Vagina (tissue), 2 donors: ENCODE data around the gene HCN3. TPM values are rescaled to one million over a fixed set of nuclear protein-coding genes. Genes with fewer than 3 reads are reported as not detected.

Experiments
- DNase-seq, 2 donors: peaks; one replicate each; pipeline ENCODE4 v3.0.0-alpha.2; 2017; ENCODE audit errors: extremely low spot score in 2 of 2
- H3K27ac ChIP-seq: fragments of 200-600 bp; sonication (generic); one replicate; pipeline ENCODE4 v1.5.1; 2019
- H3K27me3 ChIP-seq: fragments of 200-600 bp; sonication (generic); one replicate; pipeline ENCODE4 v1.5.1; 2019
- H3K36me3 ChIP-seq, 2 donors: fragments of 200-600 bp; sonication (generic); one replicate each; pipeline ENCODE4 v1.5.1; 2017 to 2019
- H3K4me1 ChIP-seq: fragments of 200-600 bp; sonication (generic); one replicate; pipeline ENCODE4 v1.5.1; 2019
- H3K4me3 ChIP-seq, 2 donors: fragments of 200-600 bp; sonication (generic); 1 replicate in 1 of 2; 2 replicates in 1 of 2; pipeline ENCODE4 v1.5.1; 2016 to 2019
- H3K9me3 ChIP-seq: fragments of 200-600 bp; sonication (generic); one replicate; pipeline ENCODE4 v1.5.1; 2019
- CTCF ChIP-seq, 3 experiments: fragments of 450-650 bp in 2 of 3; fragments of 200-600 bp in 1 of 3; sonication (generic) in 1 of 3; IDR thresholded peaks; one replicate each; pipeline ENCODE4 v1.5.1; 2017 to 2019; ENCODE audit warnings: antibody characterized with exemption in 3 of 3, mild to moderate bottlenecking in 2 of 3, moderate library complexity in 2 of 3
- POLR2A ChIP-seq, 2 donors: fragments of 450-650 bp; IDR thresholded peaks; one replicate each; pipeline ENCODE4 v1.6.1; 2017; ENCODE audit warnings: antibody characterized with exemption in 2 of 2, mild to moderate bottlenecking in 2 of 2, moderate library complexity in 2 of 2
- POLR2AphosphoS5 ChIP-seq, 2 donors: sonication (generic); formaldehyde crosslinking; IDR thresholded peaks; one replicate each; pipeline ENCODE4 v1.9.0; 2017; ENCODE audit warnings: antibody characterized with exemption in 2 of 2, mild to moderate bottlenecking in 2 of 2, low read depth in 1 of 2; ENCODE audit not compliant: insufficient read depth in 1 of 2
- intact Hi-C: fragments of 100-400 bp; cut with DNase I; formaldehyde crosslinking; loops from one replicate; pipeline ENCODE4 v1.15.1; 2023
- total RNA-seq: library from RNA; depleted of rRNA; stranded (reverse); fragments of >200 nt; gene quantifications from one replicate; pipeline ENCODE4 v1.2.3, GENCODE V29; 2016

HCN3 gene
- total RNA-seq, 1 donor from 2014 or later, result 4.2 TPM

GRCh38 chr1:155236451-155236850 is 40.8 kb upstream of the HCN3 start:
- H3K27me3 ChIP-seq, result no peaks in the 10 kb centered on the region
- no peak overlapping the region for H3K27ac ChIP-seq
- peaks cover 24% of the 10 kb centered on the region for H3K4me1 ChIP-seq
- H3K9me3 ChIP-seq, result no peaks in the 10 kb centered on the region
- DNase-seq, result no peak
- TF ChIP-seq CTCF (IDR thresholded peaks at IDR 0.05) (no peak), POLR2A (IDR thresholded peaks at IDR 0.05) (no peak), POLR2AphosphoS5 (IDR thresholded peaks at IDR 0.05; ENCODE audit: insufficient read depth in 1 of 2, low read depth in 1 of 2) (no peak)
- H3K4me3 ChIP-seq, result no peak overlapping the region
- peaks cover 0 to 29% of the 10 kb centered on the region in 2 donors for H3K36me3 ChIP-seq
- intact Hi-C loops, result no loop called here

GRCh38 chr1:155241069-155241679 is 36.1 kb upstream of the HCN3 start:
- Histone ChIP-seq H3K36me3 (peaks cover 0 to 27% of the 10 kb centered on the region in 2 donors), H3K4me1 (peaks cover 38% of the 10 kb centered on the region), H3K27me3 (no peaks in the 10 kb centered on the region), H3K27ac (peak overlapping the region; percentile 42), H3K4me3 (peak overlapping the region; percentile 26 to 35), H3K9me3 (no peaks in the 10 kb centered on the region)
- TF ChIP-seq POLR2A (IDR thresholded peaks at IDR 0.05) (no peak), POLR2AphosphoS5 (IDR thresholded peaks at IDR 0.05; ENCODE audit: insufficient read depth in 1 of 2, low read depth in 1 of 2) (peak in 1 of 2 donors; percentile 99)
- intact Hi-C loops, result loop anchor here (5.0 kb wide), 1 partner anchor 34 kb away; the partner anchor contains the start of genes MTX1 and THBS3
- DNase-seq, result no peak

- no peak overlapping the region for H3K4me3 ChIP-seq
- no peaks in the 10 kb centered on the region for H3K27me3 ChIP-seq
- peaks cover 38% of the 10 kb centered on the region for H3K4me1 ChIP-seq
- TF ChIP-seq POLR2A (IDR thresholded peaks at IDR 0.05), result no peak
- no peak for TF ChIP-seq POLR2AphosphoS5 (IDR thresholded peaks at IDR 0.05; ENCODE audit: insufficient read depth in 1 of 2, low read depth in 1 of 2)
- TF ChIP-seq CTCF (IDR thresholded peaks at IDR 0.05), result no peak
- peaks cover 0 to 20% of the 10 kb centered on the region in 2 donors for H3K36me3 ChIP-seq
- H3K27ac ChIP-seq, result peak overlapping the region; percentile 42
- no peaks in the 10 kb centered on the region for H3K9me3 ChIP-seq
- DNase-seq, result no peak
- intact Hi-C loops, result loop anchor here (5.0 kb wide), 1 partner anchor 35 kb away; the partner anchor contains the start of genes MTX1 and THBS3
Measured at GRCh38 chr1:155241841-155242264, 35.4 kb upstream of the HCN3 start.

GRCh38 chr1:155242805-155243358 is 34.4 kb upstream of the HCN3 start:
- Histone ChIP-seq H3K4me1 (peaks cover 38% of the 10 kb centered on the region), H3K4me3 (peak overlapping the region in 1 of 2 donors; percentile 60), H3K36me3 (peaks cover 0 to 17% of the 10 kb centered on the region in 2 donors), H3K27me3 (no peaks in the 10 kb centered on the region), H3K9me3 (no peaks in the 10 kb centered on the region), H3K27ac (peak overlapping the region; percentile 88)
- TF ChIP-seq CTCF (IDR thresholded peaks at IDR 0.05), result no peak
- no peak for TF ChIP-seq POLR2A (IDR thresholded peaks at IDR 0.05)
- no peak for TF ChIP-seq POLR2AphosphoS5 (IDR thresholded peaks at IDR 0.05; ENCODE audit: insufficient read depth in 1 of 2, low read depth in 1 of 2)
- DNase-seq, result no peak
- intact Hi-C loops, result loop anchor here (5.0 kb wide), 1 partner anchor 36 kb away; the partner anchor contains the start of genes MTX1 and THBS3

- Histone ChIP-seq H3K9me3 (no peaks in the 10 kb centered on the region), H3K4me1 (peaks cover 38% of the 10 kb centered on the region), H3K4me3 (peak overlapping the region; percentile 55 to 60), H3K36me3 (peaks cover 0 to 11% of the 10 kb centered on the region in 2 donors), H3K27me3 (no peaks in the 10 kb centered on the region), H3K27ac (peak overlapping the region; percentile 88)
- intact Hi-C loops, result loop anchor here (5.0 kb wide), 1 partner anchor 37 kb away; the partner anchor contains the start of genes MTX1 and THBS3
- DNase-seq, result peak in 1 of 2 donors; percentile 99
- TF ChIP-seq POLR2AphosphoS5 (IDR thresholded peaks at IDR 0.05; ENCODE audit: insufficient read depth in 1 of 2, low read depth in 1 of 2), result peak; percentile 96
- TF ChIP-seq POLR2A (IDR thresholded peaks at IDR 0.05), result peak; percentile 11 to 73
- peak in 2 of 3 experiments; percentile 58 to 100 for TF ChIP-seq CTCF (IDR thresholded peaks at IDR 0.05)
Measured at GRCh38 chr1:155244368-155245162, 32.7 kb upstream of the HCN3 start.
